ENCODE results near the gene FRMD1.

DNA sequence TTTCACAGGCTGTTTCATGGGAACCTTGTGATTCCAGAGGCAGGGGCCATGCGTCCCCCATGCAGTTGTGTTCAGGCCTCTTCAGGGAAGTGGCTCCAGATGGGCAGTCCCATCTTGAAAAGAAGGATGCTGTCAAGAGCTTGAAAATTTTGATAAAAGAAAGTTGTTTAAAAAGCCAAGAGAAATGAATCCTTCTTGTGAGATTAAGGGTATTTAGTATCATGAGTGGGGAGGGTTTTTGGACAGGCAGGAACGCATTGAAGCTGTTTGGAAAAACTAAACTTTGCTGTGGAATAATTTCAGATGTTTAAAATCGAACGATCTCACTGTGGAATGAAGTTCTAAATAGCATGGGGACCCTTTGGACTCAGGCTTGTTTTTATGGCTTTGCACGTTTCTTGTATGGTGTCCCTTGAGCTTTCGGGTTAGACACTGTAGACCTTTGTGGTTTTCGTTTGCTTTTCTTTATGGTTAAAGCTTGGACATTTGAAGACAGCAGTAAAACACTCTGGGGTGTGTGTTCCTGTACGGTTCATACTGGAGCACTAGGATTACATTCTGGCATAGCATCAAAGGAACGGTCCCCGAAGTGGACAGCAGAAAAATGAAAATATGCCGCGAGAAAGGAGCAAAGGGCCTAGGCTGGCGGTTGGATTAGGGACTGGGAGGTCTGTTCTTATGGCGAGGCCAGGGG, 63.4 kb downstream of the FRMD1 start:
- no peak for TF ChIP-seq EZH2 (IDR thresholded peaks at IDR 0.05; ENCODE audit: low read depth)
- TF ChIP-seq, protein P1, sequence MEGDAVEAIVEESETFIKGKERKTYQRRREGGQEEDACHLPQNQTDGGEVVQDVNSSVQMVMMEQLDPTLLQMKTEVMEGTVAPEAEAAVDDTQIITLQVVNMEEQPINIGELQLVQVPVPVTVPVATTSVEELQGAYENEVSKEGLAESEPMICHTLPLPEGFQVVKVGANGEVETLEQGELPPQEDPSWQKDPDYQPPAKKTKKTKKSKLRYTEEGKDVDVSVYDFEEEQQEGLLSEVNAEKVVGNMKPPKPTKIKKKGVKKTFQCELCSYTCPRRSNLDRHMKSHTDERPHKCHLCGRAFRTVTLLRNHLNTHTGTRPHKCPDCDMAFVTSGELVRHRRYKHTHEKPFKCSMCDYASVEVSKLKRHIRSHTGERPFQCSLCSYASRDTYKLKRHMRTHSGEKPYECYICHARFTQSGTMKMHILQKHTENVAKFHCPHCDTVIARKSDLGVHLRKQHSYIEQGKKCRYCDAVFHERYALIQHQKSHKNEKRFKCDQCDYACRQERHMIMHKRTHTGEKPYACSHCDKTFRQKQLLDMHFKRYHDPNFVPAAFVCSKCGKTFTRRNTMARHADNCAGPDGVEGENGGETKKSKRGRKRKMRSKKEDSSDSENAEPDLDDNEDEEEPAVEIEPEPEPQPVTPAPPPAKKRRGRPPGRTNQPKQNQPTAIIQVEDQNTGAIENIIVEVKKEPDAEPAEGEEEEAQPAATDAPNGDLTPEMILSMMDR (conservative IDR thresholded peaks at IDR 0.05): no peak

Data from PC-9 (cell line).